ENCODE data around the gene ZNF862. TPM values are rescaled to one million over a fixed set of nuclear protein-coding genes. Genes with fewer than 3 reads are reported as not detected.
A peak's percentile ranks its signal among the peaks of the same experiment; 100 is the strongest.

Gene ZNF862
- total and polyA plus RNA-seq, 2 experiments from 2014 or later: 0.94 to 2.3 TPM

DNA sequence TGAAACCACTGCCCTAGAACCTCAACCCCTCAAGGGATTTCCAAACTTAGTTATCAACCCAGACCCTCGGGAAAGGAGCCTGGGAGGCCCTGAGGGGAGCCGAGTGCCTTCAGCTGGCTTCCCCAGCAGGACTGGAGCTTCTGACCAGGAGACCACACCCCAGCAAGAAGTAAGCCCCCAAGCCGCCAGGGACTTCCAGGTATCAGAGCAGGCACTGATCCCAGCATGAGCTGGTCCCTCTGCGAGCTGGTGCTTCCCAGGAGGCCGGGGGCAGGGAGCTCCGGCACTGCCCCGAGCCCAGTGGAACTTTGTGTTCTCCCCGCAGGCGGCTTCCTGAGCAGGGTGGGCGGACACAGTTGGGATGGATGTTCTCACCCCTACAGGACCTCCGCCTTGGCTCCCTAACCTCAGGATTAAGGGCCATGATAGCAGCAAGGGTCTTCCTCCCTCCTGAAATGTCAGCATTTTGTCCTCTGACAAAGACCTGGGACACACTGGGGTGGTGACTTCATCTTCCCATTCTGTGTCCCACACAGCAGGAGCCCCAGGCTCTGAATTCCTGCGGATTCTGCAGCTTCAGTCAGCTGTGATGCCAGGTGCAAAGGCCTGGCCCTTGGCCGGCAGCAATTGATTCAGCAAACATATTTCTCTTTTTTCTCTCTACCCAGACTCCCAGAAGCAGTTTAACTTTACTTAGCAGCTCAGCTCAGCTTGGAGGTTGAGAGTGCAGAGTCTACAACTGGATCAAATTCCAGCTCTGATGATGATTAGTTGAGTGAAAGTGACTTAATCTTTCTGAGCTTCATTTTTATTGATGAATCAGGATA is 47.2 kb downstream of the ZNF862 start:
- Histone ChIP-seq H3K4me3 (no peak overlapping the region), H3K4me2 (peak overlapping the region; percentile 44; the same call in 1 of the 2 replicates)

DNA sequence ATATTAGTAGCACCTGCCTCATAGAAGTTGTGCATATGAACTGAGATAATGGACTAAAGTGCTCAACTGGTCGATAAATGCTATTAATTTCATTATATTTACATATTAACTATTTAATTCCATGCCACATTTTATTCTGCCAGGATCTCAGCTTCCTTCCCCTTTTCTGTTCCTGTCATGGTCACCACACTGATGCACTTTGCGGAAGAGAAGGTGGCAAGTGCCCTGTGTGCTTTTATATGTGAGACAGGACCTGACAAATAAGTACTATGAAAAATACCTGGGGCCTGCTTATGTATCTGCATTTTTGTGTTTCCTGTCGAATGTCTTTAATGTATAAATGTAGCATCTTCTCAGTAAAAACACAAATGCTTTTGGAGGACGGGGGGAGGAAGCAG is 47.8 kb downstream of the ZNF862 start:
- TF ChIP-seq, protein P1, sequence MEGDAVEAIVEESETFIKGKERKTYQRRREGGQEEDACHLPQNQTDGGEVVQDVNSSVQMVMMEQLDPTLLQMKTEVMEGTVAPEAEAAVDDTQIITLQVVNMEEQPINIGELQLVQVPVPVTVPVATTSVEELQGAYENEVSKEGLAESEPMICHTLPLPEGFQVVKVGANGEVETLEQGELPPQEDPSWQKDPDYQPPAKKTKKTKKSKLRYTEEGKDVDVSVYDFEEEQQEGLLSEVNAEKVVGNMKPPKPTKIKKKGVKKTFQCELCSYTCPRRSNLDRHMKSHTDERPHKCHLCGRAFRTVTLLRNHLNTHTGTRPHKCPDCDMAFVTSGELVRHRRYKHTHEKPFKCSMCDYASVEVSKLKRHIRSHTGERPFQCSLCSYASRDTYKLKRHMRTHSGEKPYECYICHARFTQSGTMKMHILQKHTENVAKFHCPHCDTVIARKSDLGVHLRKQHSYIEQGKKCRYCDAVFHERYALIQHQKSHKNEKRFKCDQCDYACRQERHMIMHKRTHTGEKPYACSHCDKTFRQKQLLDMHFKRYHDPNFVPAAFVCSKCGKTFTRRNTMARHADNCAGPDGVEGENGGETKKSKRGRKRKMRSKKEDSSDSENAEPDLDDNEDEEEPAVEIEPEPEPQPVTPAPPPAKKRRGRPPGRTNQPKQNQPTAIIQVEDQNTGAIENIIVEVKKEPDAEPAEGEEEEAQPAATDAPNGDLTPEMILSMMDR (conservative IDR thresholded peaks at IDR 0.05; ENCODE audit: low read depth in 2 of 2): no peak
- no peaks in the 10 kb centered on the region for H3K36me3 ChIP-seq (ENCODE audit: insufficient read depth)
- H3K4me2 ChIP-seq: peak overlapping the region; percentile 44; the same call in 1 of the 2 replicates
- no peaks in the 10 kb centered on the region for H4K20me1 ChIP-seq (replicated peaks; ENCODE audit: insufficient read depth)
- H3K4me3 ChIP-seq: no peak overlapping the region
- H3K9me3 Mint-ChIP-seq: no peaks in the 10 kb centered on the region
- peaks cover 8% of the 10 kb centered on the region; the same call in 1 of the 2 replicates for H3K4me1 ChIP-seq (ENCODE audit: insufficient read depth)
- H3K79me2 ChIP-seq (replicated peaks; ENCODE audit: insufficient read depth): no peaks in the 10 kb centered on the region
- H3K27me3 Mint-ChIP-seq (ENCODE audit: insufficient read depth, low read depth, poor library complexity): peaks cover 6% of the 10 kb centered on the region
- H3K9me2 ChIP-seq (ENCODE audit: insufficient read depth): no peaks in the 10 kb centered on the region
- H3K36me3 Mint-ChIP-seq (ENCODE audit: low read depth): 0 out of 3 replicates have a peak, but pooled peaks cover 3% of the 10 kb centered on the region
- DNase-seq (ENCODE audit: low spot score) (no peak), ATAC-seq (no peak)
- no peaks in the 10 kb centered on the region for H3K27me3 ChIP-seq (ENCODE audit: insufficient read depth)
- H3K4me3 Mint-ChIP-seq: no peak overlapping the region
- no peak overlapping the region for H3K27ac ChIP-seq (ENCODE audit: low read depth)
- peaks cover 15% of the 10 kb centered on the region for H3K4me1 Mint-ChIP-seq
- no peak overlapping the region for H2AFZ ChIP-seq
- H3K27ac Mint-ChIP-seq: no peak overlapping the region
- no peaks in the 10 kb centered on the region for H3F3A ChIP-seq (replicated peaks; ENCODE audit: low read depth)

More for the DNA sequence above, 47.2 kb downstream of the ZNF862 start:
- H3K36me3 Mint-ChIP-seq (ENCODE audit: low read depth): 0 out of 3 replicates have a peak, but pooled peaks cover 3% of the 10 kb centered on the region
- Histone ChIP-seq H2AFZ (no peak overlapping the region), H4K20me1 (replicated peaks; ENCODE audit: insufficient read depth) (no peaks in the 10 kb centered on the region), H3K9me2 (ENCODE audit: insufficient read depth) (no peaks in the 10 kb centered on the region), H3K79me2 (replicated peaks; ENCODE audit: insufficient read depth) (no peaks in the 10 kb centered on the region), H3K27me3 (ENCODE audit: insufficient read depth) (no peaks in the 10 kb centered on the region), H3K36me3 (ENCODE audit: insufficient read depth) (no peaks in the 10 kb centered on the region), H3K4me1 (ENCODE audit: insufficient read depth) (peaks cover 8% of the 10 kb centered on the region; the same call in 1 of the 2 replicates), H3F3A (replicated peaks; ENCODE audit: low read depth) (no peaks in the 10 kb centered on the region), H3K27ac (ENCODE audit: low read depth) (no peak overlapping the region)
- DNase-seq (ENCODE audit: low spot score): peak; percentile 64
- peak; percentile 67 for ATAC-seq
- no peaks in the 10 kb centered on the region for H3K9me3 Mint-ChIP-seq
- peaks cover 6% of the 10 kb centered on the region for H3K27me3 Mint-ChIP-seq (ENCODE audit: insufficient read depth, low read depth, poor library complexity)
- H3K27ac Mint-ChIP-seq: no peak overlapping the region
- no peak overlapping the region for H3K4me3 Mint-ChIP-seq
- H3K4me1 Mint-ChIP-seq: peaks cover 15% of the 10 kb centered on the region
- TF ChIP-seq ZNF331 (CRISPR knock-in tag; IDR thresholded peaks at IDR 0.05; ENCODE audit: low read depth): no peak

DNA sequence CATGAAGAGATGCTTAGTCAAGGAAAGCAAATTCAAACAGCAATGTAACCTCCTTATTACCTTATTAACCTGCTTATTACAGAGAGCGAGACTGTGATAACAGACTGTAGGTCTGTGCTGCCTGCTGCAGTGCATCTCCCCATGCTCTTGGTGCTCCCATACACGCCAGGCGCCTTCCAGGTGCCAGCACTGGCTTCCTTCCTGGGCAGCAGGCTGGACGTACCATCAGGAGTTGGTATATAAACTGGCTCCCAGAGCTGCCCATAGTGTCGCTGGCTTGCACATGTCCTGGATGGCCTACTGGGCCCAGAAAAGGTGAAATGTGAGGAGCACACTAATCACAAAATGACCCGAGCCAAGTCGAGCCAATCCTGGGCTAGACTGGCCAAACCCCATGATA is 49.1 kb downstream of the ZNF862 start:
- ATAC-seq (no peak), DNase-seq (ENCODE audit: low spot score) (no peak)
- Histone ChIP-seq H3K4me2 (no peak overlapping the region), H3K9me2 (ENCODE audit: insufficient read depth) (no peaks in the 10 kb centered on the region), H3F3A (replicated peaks; ENCODE audit: low read depth) (no peaks in the 10 kb centered on the region), H3K27me3 (ENCODE audit: insufficient read depth) (no peaks in the 10 kb centered on the region), H3K27ac (ENCODE audit: low read depth) (no peak overlapping the region), H3K79me2 (replicated peaks; ENCODE audit: insufficient read depth) (no peaks in the 10 kb centered on the region), H2AFZ (no peak overlapping the region), H3K4me3 (no peak overlapping the region), H3K4me1 (ENCODE audit: insufficient read depth) (peaks cover 8% of the 10 kb centered on the region; the same call in 1 of the 2 replicates), H3K36me3 (ENCODE audit: insufficient read depth) (no peaks in the 10 kb centered on the region), H4K20me1 (replicated peaks; ENCODE audit: insufficient read depth) (no peaks in the 10 kb centered on the region)
- no peaks in the 10 kb centered on the region for H3K9me3 Mint-ChIP-seq
- no peak overlapping the region for H3K27ac Mint-ChIP-seq
- 0 out of 3 replicates have a peak, but pooled peaks cover 3% of the 10 kb centered on the region for H3K36me3 Mint-ChIP-seq (ENCODE audit: low read depth)
- H3K27me3 Mint-ChIP-seq (ENCODE audit: insufficient read depth, low read depth, poor library complexity): peaks cover 6% of the 10 kb centered on the region
- H3K4me1 Mint-ChIP-seq: peaks cover 15% of the 10 kb centered on the region
- H3K4me3 Mint-ChIP-seq: no peak overlapping the region
- TF ChIP-seq ZNF331 (CRISPR knock-in tag; IDR thresholded peaks at IDR 0.05; ENCODE audit: low read depth) (no peak), STAT1 (IDR thresholded peaks at IDR 0.05; ENCODE audit: unreplicated experiment) (no peak), CREB1 (CRISPR knock-in tag; IDR thresholded peaks at IDR 0.05; ENCODE audit: low read depth) (no peak), POLR2AphosphoS5 (IDR thresholded peaks at IDR 0.05; ENCODE audit: low read depth) (no peak), NANOG (IDR thresholded peaks at IDR 0.05; ENCODE audit: borderline replicate concordance) (no peak), EZH2phosphoT487 (IDR thresholded peaks at IDR 0.05; ENCODE audit: unreplicated experiment) (no peak), JUNB (IDR thresholded peaks at IDR 0.05; ENCODE audit: unreplicated experiment) (no peak), EZH2 (IDR thresholded peaks at IDR 0.05; ENCODE audit: low read depth, unreplicated experiment) (no peak), ZNF114 (CRISPR knock-in tag; IDR thresholded peaks at IDR 0.05) (no peak)
- TF ChIP-seq, protein P2, sequence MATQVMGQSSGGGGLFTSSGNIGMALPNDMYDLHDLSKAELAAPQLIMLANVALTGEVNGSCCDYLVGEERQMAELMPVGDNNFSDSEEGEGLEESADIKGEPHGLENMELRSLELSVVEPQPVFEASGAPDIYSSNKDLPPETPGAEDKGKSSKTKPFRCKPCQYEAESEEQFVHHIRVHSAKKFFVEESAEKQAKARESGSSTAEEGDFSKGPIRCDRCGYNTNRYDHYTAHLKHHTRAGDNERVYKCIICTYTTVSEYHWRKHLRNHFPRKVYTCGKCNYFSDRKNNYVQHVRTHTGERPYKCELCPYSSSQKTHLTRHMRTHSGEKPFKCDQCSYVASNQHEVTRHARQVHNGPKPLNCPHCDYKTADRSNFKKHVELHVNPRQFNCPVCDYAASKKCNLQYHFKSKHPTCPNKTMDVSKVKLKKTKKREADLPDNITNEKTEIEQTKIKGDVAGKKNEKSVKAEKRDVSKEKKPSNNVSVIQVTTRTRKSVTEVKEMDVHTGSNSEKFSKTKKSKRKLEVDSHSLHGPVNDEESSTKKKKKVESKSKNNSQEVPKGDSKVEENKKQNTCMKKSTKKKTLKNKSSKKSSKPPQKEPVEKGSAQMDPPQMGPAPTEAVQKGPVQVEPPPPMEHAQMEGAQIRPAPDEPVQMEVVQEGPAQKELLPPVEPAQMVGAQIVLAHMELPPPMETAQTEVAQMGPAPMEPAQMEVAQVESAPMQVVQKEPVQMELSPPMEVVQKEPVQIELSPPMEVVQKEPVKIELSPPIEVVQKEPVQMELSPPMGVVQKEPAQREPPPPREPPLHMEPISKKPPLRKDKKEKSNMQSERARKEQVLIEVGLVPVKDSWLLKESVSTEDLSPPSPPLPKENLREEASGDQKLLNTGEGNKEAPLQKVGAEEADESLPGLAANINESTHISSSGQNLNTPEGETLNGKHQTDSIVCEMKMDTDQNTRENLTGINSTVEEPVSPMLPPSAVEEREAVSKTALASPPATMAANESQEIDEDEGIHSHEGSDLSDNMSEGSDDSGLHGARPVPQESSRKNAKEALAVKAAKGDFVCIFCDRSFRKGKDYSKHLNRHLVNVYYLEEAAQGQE (IDR thresholded peaks at IDR 0.05; ENCODE audit: unreplicated experiment): no peak
